Superior temporal gyrus (tissue), 1 donor: ENCODE measurements around the gene DCUN1D1.
"Not testable (repeated sequence)": the region's sequence is repeated elsewhere in the genome, so short reads cannot be mapped to it uniquely, and the experiment has no call there.

Source experiments
- DNase-seq: peaks from one replicate; pipeline ENCODE4 v3.0.0-alpha.2; 2016; ENCODE audit errors: extremely low spot score

Gene DCUN1D1

GRCh38 chr3:182980204-182981037 lies at the start of gene DCUN1D1:
DCUN1D1 (minus strand) TSS chr3:182980538; CDS start chr3:182980489, 49 bp downstream.
- peak; percentile 84 for DNase-seq

- DNase-seq: no peak
Observed at GRCh38 chr3:183028416-183028815, 48.1 kb upstream of the DCUN1D1 start.

GRCh38 chr3:183027276-183027675 lies 46.9 kb upstream of the DCUN1D1 start:
- no peak for DNase-seq

- DNase-seq: no peak
Observed at GRCh38 chr3:183022936-183023516, 42.7 kb upstream of the DCUN1D1 start.

GRCh38 chr3:183018421-183019192 lies 38.3 kb upstream of the DCUN1D1 start:
- DNase-seq: no peak

GRCh38 chr3:183015185-183015584 lies 34.8 kb upstream of the DCUN1D1 start:
- no peak for DNase-seq

- no peak for DNase-seq
Observed at GRCh38 chr3:183013856-183014255, 33.5 kb upstream of the DCUN1D1 start.

- DNase-seq: no peak
Observed at GRCh38 chr3:183013074-183013473, 32.7 kb upstream of the DCUN1D1 start.

GRCh38 chr3:183008800-183009199 lies 28.5 kb upstream of the DCUN1D1 start:
- no peak for DNase-seq

GRCh38 chr3:183008303-183008702 lies 28.0 kb upstream of the DCUN1D1 start:
- no peak for DNase-seq

GRCh38 chr3:183006396-183007002 lies 26.2 kb upstream of the DCUN1D1 start:
- no peak for DNase-seq

- no peak for DNase-seq
Observed at GRCh38 chr3:182999767-183000166, 19.4 kb upstream of the DCUN1D1 start.

GRCh38 chr3:182993486-182994201 lies 13.3 kb upstream of the DCUN1D1 start:
- not testable (repeated sequence) for DNase-seq

- DNase-seq: no peak
Observed at GRCh38 chr3:182989566-182989965, 9.2 kb upstream of the DCUN1D1 start.

GRCh38 chr3:182986021-182986420 lies 5.7 kb upstream of the DCUN1D1 start:
- DNase-seq: no peak

GRCh38 chr3:182983876-182984275 lies 3.5 kb upstream of the DCUN1D1 start:
- DNase-seq: no peak

- no peak for DNase-seq
Observed at GRCh38 chr3:182981038-182981380, 671 bp upstream of the DCUN1D1 start.

GRCh38 chr3:182979674-182980191 lies 605 bp downstream of the DCUN1D1 start:
- no peak for DNase-seq

- no peak for DNase-seq
Observed at GRCh38 chr3:182979103-182979673, 1.1 kb downstream of the DCUN1D1 start.

GRCh38 chr3:182978387-182978786 lies 2.0 kb downstream of the DCUN1D1 start:
- no peak for DNase-seq

GRCh38 chr3:182973047-182973446 lies 7.3 kb downstream of the DCUN1D1 start:
- no peak for DNase-seq
